Skin epidermis (tissue), 12 donors: ENCODE measurements around the gene DMXL2.
"Not testable (repeated sequence)": the region's sequence is repeated elsewhere in the genome, so short reads cannot be mapped to it uniquely, and the experiment has no call there.

Experiments used
- H3K27ac ChIP-seq, 21 experiments: fragments of 200-600 bp; sonication (generic) in 11 of 21; one replicate each; pipeline ENCODE4 v1.5.0; 2020; ENCODE audit warnings: mild to moderate bottlenecking in 3 of 21, inconsistent platforms in 2 of 21, moderate library complexity in 2 of 21
- H3K4me3 ChIP-seq, 7 experiments: fragments of 200-600 bp; sonication (generic) in 2 of 7; one replicate each; pipeline ENCODE4 v1.5.0; 2020; ENCODE audit warnings: inconsistent platforms in 2 of 7, mild to moderate bottlenecking in 2 of 7, moderate library complexity in 1 of 7

Gene DMXL2

DNA sequence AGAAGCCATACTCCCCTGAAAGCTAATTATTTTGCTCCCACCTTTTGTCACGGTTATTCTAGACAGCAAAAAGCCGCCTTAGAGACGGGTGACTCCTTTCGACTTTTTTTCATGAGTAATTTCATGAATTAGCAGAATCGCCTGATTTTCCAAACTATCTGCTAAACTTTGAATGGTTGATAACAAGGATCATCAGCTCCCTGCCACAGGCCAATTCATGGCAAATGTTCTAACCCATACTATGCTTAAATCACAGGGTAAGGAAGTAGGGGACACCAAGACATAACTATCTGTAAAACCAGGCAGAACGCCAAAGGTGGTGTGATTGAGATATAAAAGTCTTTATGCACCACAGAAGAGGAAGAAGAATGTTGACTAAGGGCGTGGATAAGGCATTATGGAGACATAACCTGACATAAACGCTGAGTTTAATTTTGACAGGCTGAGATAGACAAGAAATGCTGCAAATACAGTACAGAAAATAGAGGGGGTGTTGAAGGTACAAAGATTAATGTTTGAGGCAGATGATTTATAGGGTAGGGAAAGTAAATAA is 891 bp upstream of the DMXL2 start:
- Histone ChIP-seq H3K4me3 (peak overlapping the region; percentile 47 to 92 (median 78)), H3K27ac (peak overlapping the region in 18 of 21 experiments; percentile 64 to 89 (median 81))

DNA sequence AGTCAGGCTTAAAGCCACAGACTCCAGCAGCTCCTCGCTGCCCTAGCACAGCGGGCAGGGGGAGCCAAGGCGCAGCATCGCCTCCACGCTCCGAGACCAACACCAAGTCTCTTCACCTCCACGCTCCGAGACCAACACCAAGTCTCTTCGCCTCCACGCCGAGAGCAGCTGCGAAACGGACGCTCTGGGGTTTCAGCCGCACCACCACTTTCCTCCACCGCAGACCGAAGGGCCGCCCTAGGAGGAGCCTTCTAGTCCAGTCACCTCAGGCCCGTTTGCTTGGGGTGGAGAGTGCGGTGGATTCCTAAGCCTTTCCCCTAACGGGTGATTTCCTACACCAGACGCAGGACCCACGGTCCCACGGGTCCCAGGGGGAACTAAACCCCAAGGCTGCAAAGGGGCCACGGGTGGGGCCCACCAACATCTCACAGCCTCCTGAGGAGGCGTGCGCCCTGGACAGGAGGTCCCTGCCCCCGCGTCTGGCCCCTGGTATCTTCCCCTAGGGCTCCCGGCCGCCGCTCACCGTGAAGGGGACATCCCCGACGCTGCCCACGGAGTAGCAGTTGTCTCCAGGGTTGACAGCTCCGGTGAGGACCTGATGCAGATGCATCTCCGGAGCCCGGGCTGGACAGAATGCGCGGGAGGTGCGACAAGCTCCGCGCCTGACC is 501 bp downstream of the DMXL2 start:
- Histone ChIP-seq H3K27ac (peak overlapping the region; percentile 52 to 89 (median 81)), H3K4me3 (peak overlapping the region; percentile 47 to 92 (median 78))

GRCh38 chr15:51621155-51621765 is 1.3 kb downstream of the DMXL2 start:
- peak overlapping the region in 16 of 21 experiments; percentile 60 to 89 (median 82) for H3K27ac ChIP-seq
- H3K4me3 ChIP-seq = peak overlapping the region; percentile 47 to 92 (median 78)

- peak overlapping the region in 5 of 21 experiments; percentile 24 to 89 (median 56) for H3K27ac ChIP-seq
- H3K4me3 ChIP-seq = no peak overlapping the region
These were observed 1.9 kb downstream of the DMXL2 start for GRCh38 chr15:51620641-51621040.

GRCh38 chr15:51620122-51620521 is 2.4 kb downstream of the DMXL2 start:
- Histone ChIP-seq H3K4me3 (no peak overlapping the region), H3K27ac (peak overlapping the region in 2 of 21 experiments; percentile 22 to 36)

DNA sequence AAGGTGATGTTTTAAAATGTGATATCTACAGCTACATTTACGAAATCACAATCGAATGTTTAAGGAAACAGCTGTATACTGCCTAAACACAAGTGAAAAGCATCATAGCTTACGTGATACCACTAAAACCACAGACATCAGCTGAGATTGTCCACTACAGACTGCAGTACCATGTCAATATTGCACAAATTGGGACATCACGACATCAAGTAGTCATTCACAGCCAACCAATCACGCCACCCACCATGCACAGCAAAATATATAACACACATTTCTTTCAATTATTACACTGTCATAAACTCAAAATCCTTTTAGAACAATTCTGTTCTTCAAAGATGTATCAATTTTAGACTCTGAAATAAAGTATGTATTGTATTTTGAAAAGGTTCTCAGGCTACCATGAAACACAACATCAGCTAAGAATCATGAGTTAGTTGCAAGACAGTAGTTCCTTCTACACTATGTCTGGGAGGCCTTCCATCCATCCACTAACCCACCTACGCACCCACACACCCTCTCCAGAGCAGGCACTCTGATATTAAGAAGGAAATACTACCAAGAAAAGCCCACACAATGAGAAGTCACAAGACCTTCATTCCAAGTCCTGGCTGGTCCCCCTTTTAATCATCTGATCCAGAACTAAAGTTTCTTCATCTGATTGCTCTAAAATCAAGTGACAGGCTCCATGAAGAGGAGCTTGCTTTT is 3.1 kb downstream of the DMXL2 start:
- H3K27ac ChIP-seq = peak overlapping the region in 1 of 21 experiments; percentile 22
- H3K4me3 ChIP-seq = no peak overlapping the region

DNA sequence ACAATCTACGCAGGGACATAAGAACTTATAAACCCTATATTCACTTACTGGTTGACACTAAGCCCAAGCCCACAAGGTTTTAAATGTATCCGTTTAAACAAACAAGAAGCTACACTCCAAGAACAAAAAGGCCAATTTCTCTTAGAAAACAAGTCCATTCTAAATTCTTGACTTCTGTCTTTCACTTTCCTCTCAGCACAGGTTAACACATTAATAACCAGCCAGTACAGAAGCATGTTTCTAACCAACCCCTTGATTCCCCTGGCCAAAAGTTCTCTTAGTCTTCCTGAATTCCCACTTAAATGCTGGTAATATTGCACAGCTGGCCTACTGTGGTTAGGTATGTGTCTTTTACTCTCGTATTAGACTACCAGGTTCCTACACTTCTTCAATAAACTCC is 4.7 kb downstream of the DMXL2 start:
- Histone ChIP-seq H3K4me3 (no peak overlapping the region), H3K27ac (no peak overlapping the region)

- Histone ChIP-seq H3K4me3 (no peak overlapping the region), H3K27ac (no peak overlapping the region)
These were observed 8.6 kb downstream of the DMXL2 start for GRCh38 chr15:51613951-51614350.

GRCh38 chr15:51612669-51613068 is 9.9 kb downstream of the DMXL2 start:
- H3K4me3 ChIP-seq, H3K27ac ChIP-seq: not testable (repeated sequence)

DNA sequence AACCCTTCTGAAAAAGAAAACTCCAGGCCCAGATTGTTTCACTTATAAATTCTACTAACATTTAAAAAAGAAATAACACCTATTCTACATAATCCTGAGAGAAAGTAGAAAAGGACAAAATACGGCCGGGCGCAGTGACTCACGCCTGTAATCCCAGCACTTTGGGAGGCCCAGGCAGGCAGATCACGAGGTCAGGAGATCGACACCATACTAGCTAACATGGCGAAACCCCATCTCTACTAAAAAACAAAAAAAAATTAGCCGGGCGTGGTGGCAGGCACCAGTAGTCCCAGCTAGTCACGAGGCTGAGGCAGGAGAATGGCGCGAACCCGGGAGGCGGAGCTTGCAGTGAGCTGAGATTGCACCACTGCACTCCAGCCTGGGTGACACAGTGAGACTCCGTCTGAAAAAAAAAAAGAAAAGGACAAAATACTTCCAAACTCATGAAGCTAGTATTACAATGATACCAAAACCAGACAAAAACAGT is 19.1 kb downstream of the DMXL2 start:
- not testable (repeated sequence) for H3K4me3 ChIP-seq, H3K27ac ChIP-seq

DNA sequence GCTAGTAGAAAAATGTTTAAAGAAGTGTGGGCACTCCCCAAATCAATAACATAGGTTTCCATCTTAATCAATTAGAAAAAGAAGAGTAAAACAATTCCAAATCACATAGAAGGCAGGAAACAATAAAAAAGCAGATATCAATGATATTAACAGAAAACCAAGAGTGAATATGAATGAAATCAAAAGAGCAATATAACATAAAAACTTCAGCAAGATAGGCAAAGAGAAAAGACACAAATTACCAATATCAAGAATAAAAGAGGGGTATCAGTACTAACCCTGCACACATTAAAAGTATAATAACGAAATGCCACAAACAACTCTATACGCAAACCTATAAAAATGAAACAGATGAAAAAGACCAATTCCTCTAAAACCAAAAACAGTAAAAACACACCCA is 19.6 kb downstream of the DMXL2 start:
- Histone ChIP-seq H3K4me3 (no peak overlapping the region), H3K27ac (no peak overlapping the region)

- Histone ChIP-seq H3K27ac (no peak overlapping the region), H3K4me3 (no peak overlapping the region)
These were observed 20.1 kb downstream of the DMXL2 start for GRCh38 chr15:51602484-51602883.

DNA sequence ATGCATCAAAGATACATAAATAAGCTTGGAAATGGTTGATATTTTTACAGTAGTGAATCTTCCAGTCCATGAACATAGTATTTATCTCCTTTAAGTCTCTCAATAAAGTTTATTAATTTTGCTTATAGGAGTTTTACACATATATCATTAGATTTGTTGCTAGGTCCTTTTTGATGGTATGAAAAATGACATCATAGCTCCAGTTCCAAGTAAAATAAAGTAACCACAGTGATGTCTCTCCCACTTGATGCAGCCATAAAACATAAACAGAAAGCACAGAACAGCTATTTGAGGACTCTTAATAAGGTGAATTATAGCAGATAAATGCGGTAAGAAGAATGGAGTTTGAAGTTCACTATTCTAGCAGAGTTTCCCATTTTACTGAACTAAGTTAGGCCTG is 20.8 kb downstream of the DMXL2 start:
- Histone ChIP-seq H3K27ac (no peak overlapping the region), H3K4me3 (no peak overlapping the region)

DNA sequence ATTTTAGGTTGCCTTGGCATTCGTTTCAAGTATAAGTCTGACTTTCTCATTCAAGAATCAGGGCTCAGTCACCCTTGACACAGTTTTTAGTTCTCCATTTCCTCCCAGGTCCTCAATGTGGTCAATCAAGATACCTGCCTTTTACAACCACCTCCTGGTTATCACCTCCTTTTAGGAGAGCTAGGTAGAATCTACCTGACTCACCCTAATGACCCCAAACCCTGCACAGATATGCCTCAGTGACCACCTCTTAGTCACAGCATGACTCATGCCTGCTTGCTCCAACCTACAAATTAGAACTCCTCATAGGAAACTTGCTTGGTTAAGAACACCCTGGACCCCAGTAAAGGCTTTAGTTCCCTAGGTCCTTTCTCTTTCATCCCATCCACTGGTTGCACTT is 22.5 kb downstream of the DMXL2 start:
- no peak overlapping the region for H3K27ac ChIP-seq
- H3K4me3 ChIP-seq = no peak overlapping the region

GRCh38 chr15:51589881-51590568 is 32.5 kb downstream of the DMXL2 start:
- no peak overlapping the region for H3K27ac ChIP-seq

GRCh38 chr15:51588966-51589365 is 33.6 kb downstream of the DMXL2 start:
- H3K27ac ChIP-seq = no peak overlapping the region

More at GRCh38 chr15:51589881-51590568, 32.5 kb downstream of the DMXL2 start:
- H3K4me3 ChIP-seq = no peak overlapping the region

DNA sequence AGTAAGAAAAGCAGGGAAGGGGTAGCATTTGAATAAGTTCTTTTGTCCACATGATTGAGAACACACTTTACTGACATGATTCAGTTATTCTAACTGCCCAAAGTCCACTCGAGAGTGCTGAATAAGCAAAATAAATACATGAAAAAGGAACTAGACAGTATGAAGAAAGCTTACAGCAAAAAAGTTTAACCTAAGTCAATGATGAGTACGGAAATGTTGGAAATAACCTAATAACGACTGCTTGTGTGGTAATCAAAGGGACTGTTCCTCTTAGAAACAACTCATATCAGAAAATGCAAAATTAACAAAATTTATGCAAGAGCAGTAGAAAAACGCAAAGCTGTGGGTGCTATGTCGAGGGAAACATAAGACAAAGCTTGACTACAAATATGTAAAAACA is 36.6 kb downstream of the DMXL2 start:
- Histone ChIP-seq H3K27ac (peak overlapping the region in 3 of 21 experiments; percentile 3 to 51 (median 34)), H3K4me3 (no peak overlapping the region)

More at GRCh38 chr15:51588966-51589365, 33.6 kb downstream of the DMXL2 start:
- H3K4me3 ChIP-seq = no peak overlapping the region

- no peak overlapping the region for H3K4me3 ChIP-seq
- H3K27ac ChIP-seq = peak overlapping the region in 1 of 21 experiments; percentile 11
These were observed 41.6 kb downstream of the DMXL2 start for GRCh38 chr15:51580982-51581381.

GRCh38 chr15:51580385-51580784 is 42.2 kb downstream of the DMXL2 start:
- no peak overlapping the region for H3K4me3 ChIP-seq
- H3K27ac ChIP-seq = peak overlapping the region in 1 of 21 experiments; percentile 29

DNA sequence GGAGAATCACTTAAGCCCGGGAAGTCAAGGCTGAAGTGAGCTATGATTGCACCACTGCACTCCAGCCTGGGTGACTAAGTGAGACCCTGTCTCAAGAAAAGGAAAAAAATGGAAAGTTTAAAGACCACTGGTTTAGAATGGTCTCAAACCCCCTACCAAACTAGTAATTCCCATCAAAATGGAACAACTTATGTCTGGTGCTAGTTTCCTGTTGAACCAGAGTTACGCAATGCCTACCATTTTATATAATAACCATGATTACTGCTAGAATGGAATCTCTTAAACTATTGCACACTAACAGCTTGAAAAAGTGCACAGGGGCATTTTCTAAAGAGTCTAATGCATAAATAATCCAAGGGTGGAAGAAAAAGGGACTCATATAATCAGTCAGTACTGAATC is 43.6 kb downstream of the DMXL2 start:
- Histone ChIP-seq H3K27ac (peak overlapping the region in 1 of 21 experiments; percentile 5), H3K4me3 (no peak overlapping the region)
